ENCODE results near the gene OR6F1.

The OR6F1 gene

DNA sequence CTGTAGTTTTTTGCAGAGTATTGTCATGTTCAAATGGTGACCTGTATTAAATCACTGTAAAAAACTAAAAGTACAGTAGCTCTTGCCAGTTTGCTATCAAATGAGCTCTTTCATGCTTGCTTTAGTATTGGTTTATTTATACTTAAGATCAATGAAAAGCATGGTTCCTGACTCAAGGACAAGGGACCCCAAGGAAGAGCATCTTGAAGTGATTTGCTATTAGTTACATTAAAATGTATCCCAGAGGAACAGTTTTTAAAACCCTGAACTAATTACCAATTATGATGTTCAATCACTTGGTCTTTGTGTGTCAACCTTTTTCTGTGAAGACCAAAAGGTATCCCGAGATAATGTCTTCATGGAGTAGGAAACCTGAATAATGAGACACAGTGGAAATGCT, 36.8 kb downstream of the OR6F1 start, which contains the start of gene OR13G1:
Gene OR13G1, minus strand, starts transcription at position 101 of the 400 bp plus-strand sequence. CDS start 6,698 bp downstream, outside the sequence.
- no peak for ATAC-seq
- TF ChIP-seq, protein P1, sequence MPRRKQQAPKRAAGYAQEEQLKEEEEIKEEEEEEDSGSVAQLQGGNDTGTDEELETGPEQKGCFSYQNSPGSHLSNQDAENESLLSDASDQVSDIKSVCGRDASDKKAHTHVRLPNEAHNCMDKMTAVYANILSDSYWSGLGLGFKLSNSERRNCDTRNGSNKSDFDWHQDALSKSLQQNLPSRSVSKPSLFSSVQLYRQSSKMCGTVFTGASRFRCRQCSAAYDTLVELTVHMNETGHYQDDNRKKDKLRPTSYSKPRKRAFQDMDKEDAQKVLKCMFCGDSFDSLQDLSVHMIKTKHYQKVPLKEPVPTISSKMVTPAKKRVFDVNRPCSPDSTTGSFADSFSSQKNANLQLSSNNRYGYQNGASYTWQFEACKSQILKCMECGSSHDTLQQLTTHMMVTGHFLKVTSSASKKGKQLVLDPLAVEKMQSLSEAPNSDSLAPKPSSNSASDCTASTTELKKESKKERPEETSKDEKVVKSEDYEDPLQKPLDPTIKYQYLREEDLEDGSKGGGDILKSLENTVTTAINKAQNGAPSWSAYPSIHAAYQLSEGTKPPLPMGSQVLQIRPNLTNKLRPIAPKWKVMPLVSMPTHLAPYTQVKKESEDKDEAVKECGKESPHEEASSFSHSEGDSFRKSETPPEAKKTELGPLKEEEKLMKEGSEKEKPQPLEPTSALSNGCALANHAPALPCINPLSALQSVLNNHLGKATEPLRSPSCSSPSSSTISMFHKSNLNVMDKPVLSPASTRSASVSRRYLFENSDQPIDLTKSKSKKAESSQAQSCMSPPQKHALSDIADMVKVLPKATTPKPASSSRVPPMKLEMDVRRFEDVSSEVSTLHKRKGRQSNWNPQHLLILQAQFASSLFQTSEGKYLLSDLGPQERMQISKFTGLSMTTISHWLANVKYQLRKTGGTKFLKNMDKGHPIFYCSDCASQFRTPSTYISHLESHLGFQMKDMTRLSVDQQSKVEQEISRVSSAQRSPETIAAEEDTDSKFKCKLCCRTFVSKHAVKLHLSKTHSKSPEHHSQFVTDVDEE (CRISPR knock-in tag; IDR thresholded peaks at IDR 0.05) = no peak
- TF ChIP-seq, protein P2, sequence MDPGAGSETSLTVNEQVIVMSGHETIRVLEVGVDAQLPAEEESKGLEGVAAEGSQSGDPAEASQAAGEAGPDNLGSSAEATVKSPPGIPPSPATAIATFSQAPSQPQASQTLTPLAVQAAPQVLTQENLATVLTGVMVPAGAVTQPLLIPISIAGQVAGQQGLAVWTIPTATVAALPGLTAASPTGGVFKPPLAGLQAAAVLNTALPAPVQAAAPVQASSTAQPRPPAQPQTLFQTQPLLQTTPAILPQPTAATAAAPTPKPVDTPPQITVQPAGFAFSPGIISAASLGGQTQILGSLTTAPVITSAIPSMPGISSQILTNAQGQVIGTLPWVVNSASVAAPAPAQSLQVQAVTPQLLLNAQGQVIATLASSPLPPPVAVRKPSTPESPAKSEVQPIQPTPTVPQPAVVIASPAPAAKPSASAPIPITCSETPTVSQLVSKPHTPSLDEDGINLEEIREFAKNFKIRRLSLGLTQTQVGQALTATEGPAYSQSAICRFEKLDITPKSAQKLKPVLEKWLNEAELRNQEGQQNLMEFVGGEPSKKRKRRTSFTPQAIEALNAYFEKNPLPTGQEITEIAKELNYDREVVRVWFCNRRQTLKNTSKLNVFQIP (CRISPR knock-in tag; IDR thresholded peaks at IDR 0.05; ENCODE audit: borderline replicate concordance, low read depth) = no peak
- TF ChIP-seq ZNF70 (CRISPR knock-in tag; IDR thresholded peaks at IDR 0.05) = no peak
- no peak for TF ChIP-seq SNAI2 (CRISPR knock-in tag; IDR thresholded peaks at IDR 0.05)
- TF ChIP-seq ZFP30 (CRISPR knock-in tag; IDR thresholded peaks at IDR 0.05) = no peak
- TF ChIP-seq ARNTL (CRISPR knock-in tag; IDR thresholded peaks at IDR 0.05; ENCODE audit: borderline replicate concordance, low read depth) = no peak
- TF ChIP-seq RARB (CRISPR knock-in tag; IDR thresholded peaks at IDR 0.05) = no peak
- TF ChIP-seq PPARA (CRISPR knock-in tag; IDR thresholded peaks at IDR 0.05; ENCODE audit: borderline replicate concordance) = no peak
- no peak for TF ChIP-seq TOX (CRISPR knock-in tag; IDR thresholded peaks at IDR 0.05; ENCODE audit: borderline replicate concordance)
- TF ChIP-seq ZC3H10 (CRISPR knock-in tag; IDR thresholded peaks at IDR 0.05) = no peak
- TF ChIP-seq CSRNP3 (CRISPR knock-in tag; IDR thresholded peaks at IDR 0.05) = no peak
- no peak for TF ChIP-seq ZNF8 (CRISPR knock-in tag; IDR thresholded peaks at IDR 0.05)
- no peak for TF ChIP-seq TCF4 (CRISPR knock-in tag; IDR thresholded peaks at IDR 0.05; ENCODE audit: borderline replicate concordance)
- no peak for TF ChIP-seq OSR1 (CRISPR knock-in tag; IDR thresholded peaks at IDR 0.05)
- TF ChIP-seq, protein P3, sequence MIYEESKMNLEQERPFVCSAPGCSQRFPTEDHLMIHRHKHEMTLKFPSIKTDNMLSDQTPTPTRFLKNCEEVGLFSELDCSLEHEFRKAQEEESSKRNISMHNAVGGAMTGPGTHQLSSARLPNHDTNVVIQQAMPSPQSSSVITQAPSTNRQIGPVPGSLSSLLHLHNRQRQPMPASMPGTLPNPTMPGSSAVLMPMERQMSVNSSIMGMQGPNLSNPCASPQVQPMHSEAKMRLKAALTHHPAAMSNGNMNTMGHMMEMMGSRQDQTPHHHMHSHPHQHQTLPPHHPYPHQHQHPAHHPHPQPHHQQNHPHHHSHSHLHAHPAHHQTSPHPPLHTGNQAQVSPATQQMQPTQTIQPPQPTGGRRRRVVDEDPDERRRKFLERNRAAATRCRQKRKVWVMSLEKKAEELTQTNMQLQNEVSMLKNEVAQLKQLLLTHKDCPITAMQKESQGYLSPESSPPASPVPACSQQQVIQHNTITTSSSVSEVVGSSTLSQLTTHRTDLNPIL (CRISPR knock-in tag; IDR thresholded peaks at IDR 0.05; ENCODE audit: low read depth) = no peak
- TF ChIP-seq ESRRG (CRISPR knock-in tag; IDR thresholded peaks at IDR 0.05) = no peak
- no peak for TF ChIP-seq CSDC2 (CRISPR knock-in tag; IDR thresholded peaks at IDR 0.05)
- no peak for TF ChIP-seq ISL1 (CRISPR knock-in tag; IDR thresholded peaks at IDR 0.05)
- no peak for TF ChIP-seq ZNF565 (CRISPR knock-in tag; conservative IDR thresholded peaks at IDR 0.05; ENCODE audit: low read depth)

DNA sequence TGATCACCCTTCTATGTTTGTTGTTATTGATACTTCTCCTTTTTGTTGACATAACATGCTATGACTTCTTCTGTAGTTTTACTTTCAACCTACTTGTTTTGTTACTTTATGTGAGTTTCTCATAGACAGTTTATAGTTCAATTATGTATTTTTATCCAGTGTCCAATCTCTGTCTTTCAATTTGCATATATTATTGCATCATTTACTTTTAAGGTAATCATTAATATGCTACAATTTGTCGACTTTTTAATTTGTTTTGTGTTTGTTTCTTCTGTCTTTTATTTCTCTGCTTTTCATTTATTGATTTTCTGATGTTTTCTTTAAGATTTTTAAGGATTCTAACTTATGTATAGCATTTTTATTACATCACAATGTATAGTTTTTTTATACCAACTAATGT, 47.2 kb downstream of the OR6F1 start:
- no peak for TF ChIP-seq BACH2 (CRISPR knock-in tag; IDR thresholded peaks at IDR 0.05; ENCODE audit: borderline replicate concordance)
- TF ChIP-seq ZC3H10 (CRISPR knock-in tag; IDR thresholded peaks at IDR 0.05) = no peak
- TF ChIP-seq, protein P4, sequence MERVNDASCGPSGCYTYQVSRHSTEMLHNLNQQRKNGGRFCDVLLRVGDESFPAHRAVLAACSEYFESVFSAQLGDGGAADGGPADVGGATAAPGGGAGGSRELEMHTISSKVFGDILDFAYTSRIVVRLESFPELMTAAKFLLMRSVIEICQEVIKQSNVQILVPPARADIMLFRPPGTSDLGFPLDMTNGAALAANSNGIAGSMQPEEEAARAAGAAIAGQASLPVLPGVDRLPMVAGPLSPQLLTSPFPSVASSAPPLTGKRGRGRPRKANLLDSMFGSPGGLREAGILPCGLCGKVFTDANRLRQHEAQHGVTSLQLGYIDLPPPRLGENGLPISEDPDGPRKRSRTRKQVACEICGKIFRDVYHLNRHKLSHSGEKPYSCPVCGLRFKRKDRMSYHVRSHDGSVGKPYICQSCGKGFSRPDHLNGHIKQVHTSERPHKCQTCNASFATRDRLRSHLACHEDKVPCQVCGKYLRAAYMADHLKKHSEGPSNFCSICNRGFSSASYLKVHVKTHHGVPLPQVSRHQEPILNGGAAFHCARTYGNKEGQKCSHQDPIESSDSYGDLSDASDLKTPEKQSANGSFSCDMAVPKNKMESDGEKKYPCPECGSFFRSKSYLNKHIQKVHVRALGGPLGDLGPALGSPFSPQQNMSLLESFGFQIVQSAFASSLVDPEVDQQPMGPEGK (CRISPR knock-in tag; IDR thresholded peaks at IDR 0.05; ENCODE audit: borderline replicate concordance) = no peak
- no peak for TF ChIP-seq ZNF8 (CRISPR knock-in tag; IDR thresholded peaks at IDR 0.05)
- no peak for TF ChIP-seq ZNF70 (CRISPR knock-in tag; IDR thresholded peaks at IDR 0.05)
- TF ChIP-seq, protein P3 (CRISPR knock-in tag; IDR thresholded peaks at IDR 0.05; ENCODE audit: low read depth) = no peak
- no peak for TF ChIP-seq PPARA (CRISPR knock-in tag; IDR thresholded peaks at IDR 0.05; ENCODE audit: borderline replicate concordance)
- TF ChIP-seq ZNF565 (CRISPR knock-in tag; conservative IDR thresholded peaks at IDR 0.05; ENCODE audit: low read depth) = no peak
- TF ChIP-seq GLIS3 (CRISPR knock-in tag; IDR thresholded peaks at IDR 0.05) = no peak
- TF ChIP-seq TCF4 (CRISPR knock-in tag; IDR thresholded peaks at IDR 0.05; ENCODE audit: borderline replicate concordance) = no peak
- TF ChIP-seq SNAI2 (CRISPR knock-in tag; IDR thresholded peaks at IDR 0.05) = no peak
- TF ChIP-seq, protein P2 (CRISPR knock-in tag; IDR thresholded peaks at IDR 0.05; ENCODE audit: borderline replicate concordance, low read depth) = no peak
- no peak for TF ChIP-seq CSDC2 (CRISPR knock-in tag; IDR thresholded peaks at IDR 0.05)
- no peak for TF ChIP-seq CSRNP3 (CRISPR knock-in tag; IDR thresholded peaks at IDR 0.05)
- TF ChIP-seq ESRRG (CRISPR knock-in tag; IDR thresholded peaks at IDR 0.05) = no peak
- TF ChIP-seq ARNTL (CRISPR knock-in tag; IDR thresholded peaks at IDR 0.05; ENCODE audit: borderline replicate concordance, low read depth) = no peak
- TF ChIP-seq TOX (CRISPR knock-in tag; IDR thresholded peaks at IDR 0.05; ENCODE audit: borderline replicate concordance) = no peak
- no peak for ATAC-seq

Data from SK-N-SH treated with all-trans-retinoic acid at 6 μM for 48 hours (cell line).